ENCODE measurements around the gene HDAC5.
"Not testable (repeated sequence)": the region's sequence is repeated elsewhere in the genome, so short reads cannot be mapped to it uniquely, and the experiment has no call there.

The HDAC5 gene

GRCh38 chr17:44133918-44134476, 10.6 kb upstream of the HDAC5 start:
- no peak for DNase-seq (ENCODE audit: low read depth, low spot score)

- DNase-seq (ENCODE audit: low read depth, low spot score), result no peak
Measured at GRCh38 chr17:44132275-44132821, 8.9 kb upstream of the HDAC5 start.

- DNase-seq (ENCODE audit: low read depth, low spot score), result not testable (repeated sequence)
Measured at GRCh38 chr17:44131372-44131771, 7.9 kb upstream of the HDAC5 start.

GRCh38 chr17:44130693-44131349, 7.4 kb upstream of the HDAC5 start:
- no peak for DNase-seq (ENCODE audit: low read depth, low spot score)

GRCh38 chr17:44128383-44128782, 4.9 kb upstream of the HDAC5 start:
- no peak for DNase-seq (ENCODE audit: low read depth, low spot score)

GRCh38 chr17:44124118-44124438, 637 bp upstream of the HDAC5 start:
- no peak for DNase-seq (ENCODE audit: low read depth, low spot score)

DNA sequence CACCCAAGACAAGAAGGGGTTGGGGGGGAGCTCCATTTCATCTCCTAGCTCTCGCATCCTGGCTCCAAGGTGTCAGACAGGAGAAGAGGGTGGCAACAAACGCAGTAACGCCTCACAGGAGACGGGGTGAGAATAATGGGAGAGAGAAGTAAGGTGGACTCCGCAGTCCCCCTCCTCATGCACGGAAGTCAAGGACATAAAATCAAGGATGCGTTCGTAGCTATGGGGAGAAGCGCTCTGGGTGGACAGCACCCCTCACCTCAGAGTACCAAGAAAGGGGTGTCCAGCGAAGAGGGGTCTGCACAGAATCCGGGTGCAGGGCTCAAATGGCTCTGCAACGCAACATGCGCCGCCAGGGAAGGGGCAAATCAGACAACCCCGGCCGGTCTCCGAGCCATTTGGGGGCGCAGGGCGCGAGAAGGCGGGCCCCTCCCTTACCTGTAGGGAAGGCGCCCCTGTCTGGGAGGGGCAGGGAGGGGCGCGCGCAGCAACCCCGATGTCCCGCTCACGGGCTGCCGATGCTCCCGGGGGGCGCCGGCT, 555 bp downstream of the HDAC5 start:
- DNase-seq (ENCODE audit: low read depth, low spot score), result no peak

DNA sequence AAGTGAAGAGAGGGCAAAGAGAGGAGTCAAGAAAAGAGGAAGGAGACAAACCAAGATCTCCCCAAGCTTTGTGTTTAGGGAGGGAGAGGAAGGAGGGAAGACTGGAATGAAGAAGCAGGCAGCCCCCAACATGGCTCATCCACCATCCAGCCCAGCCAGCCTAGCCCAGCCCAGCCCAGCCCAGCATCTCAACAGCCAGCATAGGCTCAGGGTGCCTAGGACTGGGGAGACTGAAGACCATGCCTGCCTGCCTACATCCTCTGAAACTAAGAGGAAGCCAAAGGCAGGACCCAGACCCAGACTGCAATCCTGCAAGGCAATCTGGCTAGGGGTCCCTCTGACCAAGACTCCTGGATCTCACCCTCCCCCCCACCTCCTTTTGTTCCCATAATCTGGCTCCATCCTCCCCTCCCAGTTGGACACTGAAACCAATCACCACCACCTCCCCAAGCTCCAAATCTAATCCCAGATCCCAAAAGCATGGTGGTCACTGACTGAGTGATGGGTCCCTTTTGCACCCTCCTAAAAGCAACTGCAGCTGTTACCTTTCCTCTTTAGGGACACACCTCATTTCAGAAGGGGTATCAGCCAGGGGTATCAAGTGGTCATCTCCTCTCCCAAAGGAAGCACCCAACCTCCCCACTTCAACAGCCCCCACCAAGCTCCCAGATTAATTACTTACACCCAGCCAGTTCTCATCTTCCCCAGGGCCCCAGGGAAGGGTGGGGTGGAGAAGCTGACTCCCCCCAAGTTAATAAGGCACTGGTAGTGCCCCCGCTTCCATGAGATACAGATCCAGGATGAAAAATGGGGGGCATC, 1.2 kb downstream of the HDAC5 start:
- no peak for DNase-seq (ENCODE audit: low read depth, low spot score)

GRCh38 chr17:44120851-44121605, 2.4 kb downstream of the HDAC5 start:
- no peak for DNase-seq (ENCODE audit: low read depth, low spot score)

DNA sequence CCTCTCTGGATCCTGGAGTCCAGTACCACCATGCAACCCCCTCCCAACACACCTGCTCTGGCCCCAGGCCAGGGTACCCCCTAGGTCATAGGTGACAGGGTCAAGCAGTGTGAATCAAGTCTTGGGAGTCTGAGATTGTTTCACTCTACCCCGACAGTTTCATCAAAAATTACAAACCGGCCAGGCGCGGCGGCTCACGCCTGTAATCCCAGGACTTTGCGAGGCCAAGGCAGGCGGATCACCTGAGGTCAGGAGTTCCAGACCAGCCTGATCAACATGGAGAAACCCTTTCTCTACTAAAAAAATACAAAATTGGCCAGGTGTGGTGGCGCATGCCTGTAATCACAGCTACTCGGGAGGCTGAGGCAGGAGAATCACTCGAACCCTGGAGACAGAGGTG, 3.2 kb downstream of the HDAC5 start:
- not testable (repeated sequence) for DNase-seq (ENCODE audit: low read depth, low spot score)

GRCh38 chr17:44119798-44120197, 3.6 kb downstream of the HDAC5 start:
- DNase-seq (ENCODE audit: low read depth, low spot score), result no peak

- DNase-seq (ENCODE audit: low read depth, low spot score), result no peak
Measured at GRCh38 chr17:44119062-44119461, 4.4 kb downstream of the HDAC5 start.

- DNase-seq (ENCODE audit: low read depth, low spot score), result no peak
Measured at GRCh38 chr17:44118427-44119050, 4.9 kb downstream of the HDAC5 start.

- no peak for DNase-seq (ENCODE audit: low read depth, low spot score)
Measured at GRCh38 chr17:44117351-44117750, 6.1 kb downstream of the HDAC5 start.

GRCh38 chr17:44115585-44116415, 7.6 kb downstream of the HDAC5 start:
- no peak for DNase-seq (ENCODE audit: low read depth, low spot score)

- no peak for DNase-seq (ENCODE audit: low read depth, low spot score)
Measured at GRCh38 chr17:44113868-44114840, 9.3 kb downstream of the HDAC5 start.

GRCh38 chr17:44113382-44113781, 10.1 kb downstream of the HDAC5 start:
- no peak for DNase-seq (ENCODE audit: low read depth, low spot score)

- DNase-seq (ENCODE audit: low read depth, low spot score), result no peak
Measured at GRCh38 chr17:44112284-44113280, 10.9 kb downstream of the HDAC5 start.
